HuH-7.5 (cell line): Measurements from ENCODE around the gene PAQR6.

ENCODE experiments used
- DNase-seq: peaks from one replicate; pipeline ENCODE4 v3.0.0; 2011; ENCODE audit warnings: low spot score

The PAQR6 gene

DNA sequence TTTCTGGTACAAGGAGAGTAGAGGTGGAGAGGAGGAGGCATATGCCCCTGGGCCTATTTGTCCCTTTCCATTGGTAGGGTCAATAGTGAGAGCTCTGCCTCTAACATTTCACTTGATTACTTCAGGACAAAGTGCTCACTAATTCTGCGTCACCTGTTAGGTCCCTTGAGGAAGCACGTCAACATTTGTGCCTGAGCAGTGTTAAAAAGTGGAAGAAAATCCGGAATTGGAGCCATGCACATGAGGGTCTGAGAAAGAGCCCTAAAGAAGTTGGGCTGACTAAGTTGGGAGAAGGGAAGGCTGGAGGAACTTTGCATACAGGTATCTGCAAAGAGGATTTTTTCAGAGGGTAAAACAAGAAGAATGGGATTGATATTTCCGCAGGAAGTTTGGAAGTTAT lies 52.0 kb downstream of the PAQR6 start:
- DNase-seq: no peak

DNA sequence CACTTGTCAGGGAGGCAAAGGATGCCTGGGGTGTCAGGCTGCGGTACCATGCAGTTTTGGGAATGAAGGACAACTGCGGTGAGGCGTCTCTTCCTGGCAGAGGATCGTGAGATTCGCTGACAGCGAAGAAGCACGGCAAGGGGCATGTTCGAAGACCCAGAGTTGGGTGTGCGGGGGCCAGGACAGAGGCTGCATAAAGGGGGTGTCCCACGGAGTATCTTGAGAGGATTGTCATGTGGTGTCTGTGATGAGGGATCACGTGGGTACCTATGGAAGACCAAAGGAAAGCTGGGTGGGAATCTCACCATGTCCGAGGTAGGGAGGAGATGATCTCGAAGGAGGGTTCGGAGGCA lies 53.6 kb downstream of the PAQR6 start:
- DNase-seq: no peak

DNA sequence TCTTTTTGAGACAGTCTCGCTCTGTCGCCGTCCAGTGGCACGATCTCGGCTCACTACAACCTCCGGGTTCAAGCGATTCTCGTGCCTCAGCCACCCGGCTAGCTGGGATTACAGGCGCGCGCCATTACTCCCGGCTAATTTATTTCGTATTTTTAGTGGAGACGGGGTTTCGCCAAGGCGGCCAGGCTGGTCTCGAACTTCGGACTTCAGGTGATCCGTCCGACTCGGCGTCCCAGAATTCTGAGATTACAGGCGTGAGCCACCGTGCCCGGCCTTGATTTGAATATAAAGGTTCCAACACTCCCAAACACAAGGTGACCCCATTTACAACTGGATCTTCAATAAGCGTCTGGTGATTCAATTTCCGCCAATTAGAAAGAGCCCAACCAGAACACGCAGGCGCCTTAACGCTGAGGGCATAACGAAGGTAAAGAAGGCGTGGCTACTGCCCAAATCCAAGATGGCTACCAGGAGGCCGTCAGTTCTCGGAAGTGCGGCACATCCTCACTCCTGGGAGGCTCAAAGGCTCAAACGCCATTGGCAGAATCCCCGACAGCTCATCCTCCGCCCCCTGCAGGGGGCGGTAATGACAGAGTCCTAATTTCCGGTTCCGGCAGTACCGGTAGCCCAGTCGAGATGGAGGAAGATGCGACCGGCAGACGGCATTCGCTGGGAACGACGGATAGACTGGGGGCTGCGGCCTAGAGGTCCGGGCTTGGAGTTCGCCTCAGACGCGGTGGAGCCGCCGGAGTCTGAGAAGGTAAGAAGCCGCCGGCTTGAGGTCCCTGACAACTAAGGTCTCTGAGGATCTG lies 54.2 kb downstream of the PAQR6 start, which contains the start of gene SLC25A44:
Gene SLC25A44, plus strand, starts transcription at position 617 of the 812 bp plus-strand sequence. CDS start 5,744 bp downstream, outside the sequence.
- DNase-seq: peak; percentile 87
